WERI-Rb-1 (cell line): ENCODE data around the gene NDST3.

Experiments
- DNase-seq: peaks from one replicate; pipeline ENCODE4 v3.0.0-alpha.2; 2020
- H3K27ac ChIP-seq: fragments of 250-450 bp; sonication (Bioruptor Pico); 2 replicates; pipeline ENCODE4 v1.5.1; 2020; ENCODE audit warnings: mild to moderate bottlenecking, moderate library complexity
- H3K27me3 ChIP-seq: fragments of 250-450 bp; sonication (Bioruptor Pico); 2 replicates; pipeline ENCODE4 v1.5.1; 2021; ENCODE audit warnings: mild to moderate bottlenecking, low read depth, moderate library complexity; ENCODE audit not compliant: insufficient read depth, severe bottlenecking
- H3K36me3 ChIP-seq: fragments of 250-450 bp; sonication (Bioruptor Pico); 2 replicates; pipeline ENCODE4 v1.5.1; 2020; ENCODE audit warnings: mild to moderate bottlenecking, moderate library complexity
- H3K4me3 ChIP-seq: 2 replicates; pipeline ENCODE4 v1.5.1; 2011; ENCODE audit warnings: low read depth, mild to moderate bottlenecking, control low read depth, low read length
- H3K9me3 ChIP-seq: fragments of 250-450 bp; sonication (Bioruptor Pico); 2 replicates; pipeline ENCODE4 v1.5.1; 2021; ENCODE audit warnings: mild to moderate bottlenecking, moderate library complexity; ENCODE audit not compliant: severe bottlenecking
- CTCF ChIP-seq: IDR thresholded peaks from 2 replicates; pipeline ENCODE4 v1.5.1; 2011; ENCODE audit warnings: low read depth, mild to moderate bottlenecking, control low read depth, inconsistent platforms, low read length

Gene NDST3

GRCh38 chr4:118047043-118047442 lies 12.8 kb downstream of the NDST3 start:
- Histone ChIP-seq H3K27me3 (no peaks in the 10 kb centered on the region), H3K27ac (no peak overlapping the region), H3K36me3 (no peaks in the 10 kb centered on the region), H3K9me3 (no peaks in the 10 kb centered on the region), H3K4me3 (no peak overlapping the region)
- TF ChIP-seq CTCF = no peak
- no peak for DNase-seq

GRCh38 chr4:118058955-118059354 lies 24.7 kb downstream of the NDST3 start:
- H3K27me3 ChIP-seq = no peaks in the 10 kb centered on the region
- H3K27ac ChIP-seq = no peak overlapping the region
- H3K9me3 ChIP-seq = no peaks in the 10 kb centered on the region
- DNase-seq = no peak
- H3K36me3 ChIP-seq = no peaks in the 10 kb centered on the region
- TF ChIP-seq CTCF = no peak
- H3K4me3 ChIP-seq = no peak overlapping the region

GRCh38 chr4:118059397-118059796 lies 25.1 kb downstream of the NDST3 start:
- DNase-seq = no peak
- H3K4me3 ChIP-seq = no peak overlapping the region
- TF ChIP-seq CTCF = no peak
- H3K36me3 ChIP-seq = no peaks in the 10 kb centered on the region
- H3K27me3 ChIP-seq = no peaks in the 10 kb centered on the region
- H3K9me3 ChIP-seq = no peaks in the 10 kb centered on the region
- H3K27ac ChIP-seq = no peak overlapping the region

- TF ChIP-seq CTCF = peak; percentile 83
- no peaks in the 10 kb centered on the region for H3K36me3 ChIP-seq
- no peaks in the 10 kb centered on the region for H3K27me3 ChIP-seq
- H3K4me3 ChIP-seq = no peak overlapping the region
- H3K27ac ChIP-seq = no peak overlapping the region
- H3K9me3 ChIP-seq = peaks cover 6% of the 10 kb centered on the region
- DNase-seq = peak; percentile 71
Observed at GRCh38 chr4:118076958-118077766, 42.9 kb downstream of the NDST3 start.

GRCh38 chr4:118077767-118078105 lies 43.5 kb downstream of the NDST3 start:
- Histone ChIP-seq H3K4me3 (no peak overlapping the region), H3K27me3 (no peaks in the 10 kb centered on the region), H3K9me3 (peaks cover 6% of the 10 kb centered on the region), H3K27ac (no peak overlapping the region), H3K36me3 (no peaks in the 10 kb centered on the region)
- no peak for TF ChIP-seq CTCF
- peak; percentile 24 for DNase-seq

GRCh38 chr4:118081434-118081833 lies 47.1 kb downstream of the NDST3 start:
- Histone ChIP-seq H3K4me3 (no peak overlapping the region), H3K27ac (no peak overlapping the region), H3K27me3 (no peaks in the 10 kb centered on the region), H3K9me3 (peaks cover 6% of the 10 kb centered on the region), H3K36me3 (no peaks in the 10 kb centered on the region)
- DNase-seq = no peak
- TF ChIP-seq CTCF = no peak
